Cardiac septum (tissue), 1 donor: ENCODE data around the gene SPHK2. TPM values are rescaled to one million over a fixed set of nuclear protein-coding genes. Genes with fewer than 3 reads are reported as not detected.
"Not testable (repeated sequence)": the region's sequence is repeated elsewhere in the genome, so short reads cannot be mapped to it uniquely, and the experiment has no call there.

Experiments
- DNase-seq: peaks from one replicate; pipeline ENCODE4 v3.0.0-alpha.2; 2020; ENCODE audit warnings: low spot score
- intact Hi-C: fragments of 100-400 bp; cut with DNase I; formaldehyde crosslinking; loops from one replicate; pipeline ENCODE4 v1.14.0; 2022
- total RNA-seq: library from RNA; stranded (reverse); fragmentation: NEBNext Ultra II Directional; extraction: Animal tissue kit (Norgen Biotek cat#: 25700); gene quantifications from one replicate; pipeline ENCODE4 v1.2.1, GENCODE V29; 2021
- donor health status: DM: no; HTN: no; CAD: no.

Gene SPHK2
- total RNA-seq, 1 donor from 2014 or later: 8.5 TPM

DNA sequence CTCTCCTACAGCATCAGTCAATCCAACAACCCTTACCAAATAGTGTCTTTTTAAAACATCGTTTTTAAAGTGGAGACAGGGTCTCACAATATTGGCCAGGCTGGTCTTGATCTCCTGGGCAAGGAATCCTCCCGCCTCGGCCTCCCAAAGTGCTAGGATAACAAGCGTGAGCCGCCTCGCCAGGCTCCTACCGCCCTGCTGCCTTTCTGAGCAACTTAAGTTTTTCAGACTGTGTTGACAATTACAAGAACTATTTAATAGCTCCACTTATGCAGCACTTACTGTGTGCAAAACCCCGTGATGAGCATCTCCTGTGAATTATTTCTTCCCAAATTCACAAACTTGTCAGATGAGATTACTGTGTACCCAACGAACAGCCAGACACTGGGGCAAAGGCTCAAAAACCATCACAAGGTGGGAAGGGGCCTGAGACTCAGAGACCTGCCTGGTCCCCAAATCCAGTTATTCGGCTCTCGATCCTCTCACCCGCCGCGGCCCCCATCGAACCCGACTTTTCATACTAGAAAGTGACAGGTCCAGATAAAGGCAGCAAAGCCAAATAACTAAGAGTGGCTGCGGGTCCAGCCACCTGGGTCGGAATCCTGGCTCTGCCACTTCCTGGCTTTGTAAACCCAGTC, 909 bp upstream of the SPHK2 start:
- DNase-seq: peak; percentile 75
- intact Hi-C loops: no loop called here

DNA sequence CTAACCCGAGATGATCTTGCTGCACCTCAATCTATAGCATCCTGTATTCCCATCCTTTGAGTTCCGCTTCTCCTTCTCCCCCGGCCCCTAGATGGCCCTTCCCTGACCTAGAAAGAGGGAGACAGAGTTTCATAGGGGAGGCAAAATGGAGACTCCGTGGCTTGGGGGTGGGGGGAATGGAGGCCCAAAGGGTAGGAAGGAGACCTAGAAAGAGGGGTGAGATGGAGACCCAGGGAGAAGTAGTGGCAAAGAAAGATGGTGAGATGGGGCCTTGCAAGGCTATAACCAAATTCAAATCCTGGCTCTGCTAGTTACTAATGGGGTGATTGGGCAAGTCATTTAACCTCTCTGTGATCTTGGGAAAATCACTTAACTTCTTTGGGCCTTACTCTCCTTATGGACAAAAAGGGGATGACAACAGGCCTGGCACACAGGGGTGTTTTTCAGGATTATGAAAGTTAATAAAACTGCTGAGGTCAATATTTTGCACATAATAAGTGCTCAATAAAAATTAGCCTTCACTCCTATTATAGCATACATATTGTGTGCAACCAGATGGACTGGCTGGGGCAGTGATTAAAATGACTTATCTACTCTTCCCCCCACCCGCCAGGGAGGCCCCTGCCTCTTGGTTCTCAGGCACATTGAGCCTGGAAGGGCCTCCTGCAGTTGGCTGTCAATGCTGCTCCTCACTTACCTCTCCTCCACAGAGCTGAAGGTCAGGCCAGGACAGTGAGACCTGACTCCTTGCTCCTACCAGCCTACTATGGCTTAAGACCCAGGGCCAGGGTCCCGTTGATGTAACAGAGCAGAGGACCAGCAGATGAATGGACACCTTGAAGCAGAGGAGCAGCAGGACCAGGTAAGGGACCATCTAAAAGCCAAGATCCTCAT, 633 bp downstream of the SPHK2 start:
- intact Hi-C loops: no loop called here
- DNase-seq: no peak

DNA sequence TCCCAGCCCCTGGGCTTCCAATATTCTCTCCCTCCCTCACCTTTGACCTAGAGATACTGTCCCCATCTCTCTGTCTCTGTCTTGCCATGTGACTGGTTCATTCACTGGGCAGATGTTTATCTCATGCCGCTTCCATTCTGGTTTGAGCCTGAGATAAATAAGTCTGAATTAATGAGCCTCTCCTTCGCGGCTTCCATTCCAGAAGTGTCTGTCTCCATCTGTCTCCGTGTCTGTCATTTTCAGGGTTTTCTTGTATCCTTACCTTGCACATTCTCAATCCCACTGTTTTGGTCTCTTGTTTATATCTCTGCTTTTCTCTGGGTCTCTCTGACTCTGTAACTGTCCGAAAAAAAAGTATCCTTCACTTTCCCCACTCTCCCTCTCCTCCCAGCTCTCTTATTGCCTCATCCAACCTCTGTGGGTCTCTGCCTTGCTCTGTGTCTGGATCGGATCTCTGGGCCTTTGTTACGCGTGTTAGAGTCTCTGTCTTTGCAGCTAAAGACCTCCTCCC, 4.3 kb downstream of the SPHK2 start:
- no peak for DNase-seq
- intact Hi-C loops: no loop called here

DNA sequence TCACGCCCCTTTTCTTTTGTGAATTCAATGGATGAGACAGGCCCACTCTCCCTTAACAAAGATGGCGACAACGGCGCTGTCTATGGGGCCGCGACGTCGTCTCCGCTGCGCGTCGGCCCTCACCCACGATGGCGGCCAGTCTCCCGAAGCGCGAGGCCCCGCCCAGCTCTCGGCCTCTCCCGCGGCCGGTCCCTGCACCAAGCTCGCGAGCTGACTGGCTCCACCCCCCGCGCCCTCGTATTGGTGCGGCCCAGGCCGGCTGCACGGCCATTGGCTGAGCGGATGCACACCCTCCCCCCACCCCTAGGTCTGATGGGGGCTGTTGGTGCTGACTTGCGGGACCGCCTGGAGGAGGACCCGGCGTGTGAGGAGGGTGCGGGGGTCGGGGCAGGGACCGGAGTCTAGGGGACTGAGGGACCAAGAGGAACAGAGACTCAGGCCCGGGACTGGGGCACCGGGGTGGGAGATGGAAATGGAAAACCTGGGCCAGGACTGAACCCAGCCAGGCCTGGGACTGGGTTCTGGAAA, 4.8 kb downstream of the SPHK2 start:
- intact Hi-C loops: no loop called here
- peak; percentile 99 for DNase-seq

DNA sequence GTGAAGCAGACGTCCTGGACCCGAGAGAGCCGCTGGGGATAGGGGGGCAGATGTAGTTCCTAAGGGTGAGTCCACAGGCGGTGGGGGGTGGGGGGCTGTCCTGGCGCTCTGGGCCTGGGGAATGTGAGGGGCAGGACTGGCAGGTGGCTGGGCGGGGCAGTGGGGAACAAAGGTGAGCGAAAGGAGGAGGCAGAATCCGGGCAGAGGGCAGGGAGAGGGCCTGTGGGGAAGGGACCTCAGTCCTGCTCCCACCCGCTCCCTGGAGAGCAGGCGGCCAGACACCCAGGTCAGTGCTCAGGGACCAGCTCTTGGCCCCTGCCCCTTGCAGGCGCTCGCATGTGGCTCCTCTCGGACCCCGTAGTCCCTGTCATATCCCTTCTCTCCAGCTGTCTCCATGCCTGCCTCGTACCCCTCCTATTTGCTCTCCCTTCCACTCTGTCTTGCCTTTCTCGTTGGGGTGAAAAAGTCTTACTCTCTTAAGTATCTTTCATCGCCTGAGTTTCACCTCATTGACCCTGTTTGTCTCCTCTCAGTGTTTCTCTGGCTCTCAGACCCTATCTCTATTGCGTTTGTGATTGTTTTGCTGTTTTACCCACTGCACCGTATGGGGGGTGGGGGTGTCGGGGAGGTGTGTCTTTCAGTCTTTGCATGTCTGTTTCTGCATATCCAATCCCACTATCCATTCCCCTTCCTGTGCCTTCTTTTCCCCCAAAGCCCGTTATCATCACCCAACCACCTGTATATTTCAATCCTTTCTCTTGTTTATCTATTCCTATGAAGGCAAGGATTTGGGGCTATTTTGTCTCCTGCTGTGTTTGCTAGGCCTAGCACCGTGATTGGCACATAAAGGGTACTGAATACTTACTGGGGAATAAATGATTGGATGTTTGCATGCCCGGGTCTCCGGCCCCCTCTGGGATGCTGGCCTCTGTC, 5.8 kb downstream of the SPHK2 start:
- intact Hi-C loops: no loop called here

DNA sequence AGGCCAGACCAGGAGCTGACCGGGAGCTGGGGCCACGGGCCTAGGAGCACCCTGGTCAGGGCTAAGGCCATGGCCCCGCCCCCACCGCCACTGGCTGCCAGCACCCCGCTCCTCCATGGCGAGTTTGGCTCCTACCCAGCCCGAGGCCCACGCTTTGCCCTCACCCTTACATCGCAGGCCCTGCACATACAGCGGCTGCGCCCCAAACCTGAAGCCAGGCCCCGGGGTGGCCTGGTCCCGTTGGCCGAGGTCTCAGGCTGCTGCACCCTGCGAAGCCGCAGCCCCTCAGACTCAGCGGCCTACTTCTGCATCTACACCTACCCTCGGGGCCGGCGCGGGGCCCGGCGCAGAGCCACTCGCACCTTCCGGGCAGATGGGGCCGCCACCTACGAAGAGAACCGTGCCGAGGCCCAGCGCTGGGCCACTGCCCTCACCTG, 6.6 kb downstream of the SPHK2 start:
- DNase-seq: no peak
- intact Hi-C loops: no loop called here

More for the DNA sequence above, 5.8 kb downstream of the SPHK2 start:
- DNase-seq: no peak

DNA sequence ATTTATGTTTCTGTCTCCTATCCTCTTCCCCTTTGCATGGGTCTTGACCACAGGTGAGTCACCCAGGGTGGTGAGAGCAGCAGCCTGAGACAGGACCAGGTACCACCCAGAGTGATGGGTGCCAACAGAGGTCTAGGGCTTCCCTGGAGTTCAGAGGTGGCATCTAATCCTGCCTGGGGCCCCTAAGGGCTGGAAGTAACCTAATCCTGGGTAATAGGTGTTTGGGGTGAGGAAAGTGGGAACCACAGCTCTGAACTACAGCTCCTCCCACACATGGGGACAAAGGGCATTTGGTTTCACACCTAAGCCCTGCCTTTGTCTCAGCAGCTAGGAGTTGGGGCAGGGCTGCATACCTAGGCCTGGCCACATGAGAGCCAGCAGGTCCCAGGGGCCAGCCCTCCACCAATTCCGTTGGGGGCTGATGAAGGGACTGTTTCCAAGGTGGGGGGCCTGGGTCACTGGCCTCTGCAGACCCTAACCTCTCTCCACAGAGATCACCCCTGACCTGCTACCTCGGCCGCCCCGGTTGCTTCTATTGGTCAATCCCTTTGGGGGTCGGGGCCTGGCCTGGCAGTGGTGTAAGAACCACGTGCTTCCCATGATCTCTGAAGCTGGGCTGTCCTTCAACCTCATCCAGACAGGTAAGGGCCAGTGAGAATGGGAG, 8.0 kb downstream of the SPHK2 start:
- DNase-seq: no peak
- intact Hi-C loops: no loop called here

DNA sequence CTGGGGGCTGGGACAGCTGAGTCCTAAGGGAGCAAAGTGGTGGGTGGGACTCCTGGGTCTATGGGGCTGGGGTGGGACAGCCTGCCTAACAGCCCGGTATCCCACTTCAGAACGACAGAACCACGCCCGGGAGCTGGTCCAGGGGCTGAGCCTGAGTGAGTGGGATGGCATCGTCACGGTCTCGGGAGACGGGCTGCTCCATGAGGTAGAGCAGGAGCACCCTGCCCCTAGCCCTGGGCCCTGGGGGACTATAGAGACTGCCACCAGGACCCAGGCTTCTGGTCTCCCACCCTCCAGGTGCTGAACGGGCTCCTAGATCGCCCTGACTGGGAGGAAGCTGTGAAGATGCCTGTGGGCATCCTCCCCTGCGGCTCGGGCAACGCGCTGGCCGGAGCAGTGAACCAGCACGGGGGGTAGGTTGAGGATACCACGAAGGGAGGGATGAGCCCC, 8.6 kb downstream of the SPHK2 start:
- intact Hi-C loops: no loop called here
- no peak for DNase-seq

DNA sequence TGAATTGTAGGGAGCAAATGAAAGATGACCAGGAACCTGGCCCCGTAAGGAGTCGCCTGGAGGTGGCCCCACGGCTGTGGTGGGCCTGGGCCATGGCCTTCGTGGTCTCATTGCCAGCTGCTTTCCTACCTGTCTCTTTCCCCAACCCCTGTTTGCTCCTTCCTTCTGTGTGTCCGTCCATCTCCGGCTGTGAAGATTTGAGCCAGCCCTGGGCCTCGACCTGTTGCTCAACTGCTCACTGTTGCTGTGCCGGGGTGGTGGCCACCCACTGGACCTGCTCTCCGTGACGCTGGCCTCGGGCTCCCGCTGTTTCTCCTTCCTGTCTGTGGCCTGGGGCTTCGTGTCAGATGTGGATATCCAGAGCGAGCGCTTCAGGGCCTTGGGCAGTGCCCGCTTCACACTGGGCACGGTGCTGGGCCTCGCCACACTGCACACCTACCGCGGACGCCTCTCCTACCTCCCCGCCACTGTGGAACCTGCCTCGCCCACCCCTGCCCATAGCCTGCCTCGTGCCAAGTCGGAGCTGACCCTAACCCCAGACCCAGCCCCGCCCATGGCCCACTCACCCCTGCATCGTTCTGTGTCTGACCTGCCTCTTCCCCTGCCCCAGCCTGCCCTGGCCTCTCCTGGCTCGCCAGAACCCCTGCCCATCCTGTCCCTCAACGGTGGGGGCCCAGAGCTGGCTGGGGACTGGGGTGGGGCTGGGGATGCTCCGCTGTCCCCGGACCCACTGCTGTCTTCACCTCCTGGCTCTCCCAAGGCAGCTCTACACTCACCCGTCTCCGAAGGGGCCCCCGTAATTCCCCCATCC, 9.4 kb downstream of the SPHK2 start:
- no peak for DNase-seq

DNA sequence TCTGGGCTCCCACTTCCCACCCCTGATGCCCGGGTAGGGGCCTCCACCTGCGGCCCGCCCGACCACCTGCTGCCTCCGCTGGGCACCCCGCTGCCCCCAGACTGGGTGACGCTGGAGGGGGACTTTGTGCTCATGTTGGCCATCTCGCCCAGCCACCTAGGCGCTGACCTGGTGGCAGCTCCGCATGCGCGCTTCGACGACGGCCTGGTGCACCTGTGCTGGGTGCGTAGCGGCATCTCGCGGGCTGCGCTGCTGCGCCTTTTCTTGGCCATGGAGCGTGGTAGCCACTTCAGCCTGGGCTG, 9.9 kb downstream of the SPHK2 start:
- DNase-seq: no peak
- intact Hi-C loops: no loop called here

More for the DNA sequence above, 9.4 kb downstream of the SPHK2 start:
- intact Hi-C loops: no loop called here

DNA sequence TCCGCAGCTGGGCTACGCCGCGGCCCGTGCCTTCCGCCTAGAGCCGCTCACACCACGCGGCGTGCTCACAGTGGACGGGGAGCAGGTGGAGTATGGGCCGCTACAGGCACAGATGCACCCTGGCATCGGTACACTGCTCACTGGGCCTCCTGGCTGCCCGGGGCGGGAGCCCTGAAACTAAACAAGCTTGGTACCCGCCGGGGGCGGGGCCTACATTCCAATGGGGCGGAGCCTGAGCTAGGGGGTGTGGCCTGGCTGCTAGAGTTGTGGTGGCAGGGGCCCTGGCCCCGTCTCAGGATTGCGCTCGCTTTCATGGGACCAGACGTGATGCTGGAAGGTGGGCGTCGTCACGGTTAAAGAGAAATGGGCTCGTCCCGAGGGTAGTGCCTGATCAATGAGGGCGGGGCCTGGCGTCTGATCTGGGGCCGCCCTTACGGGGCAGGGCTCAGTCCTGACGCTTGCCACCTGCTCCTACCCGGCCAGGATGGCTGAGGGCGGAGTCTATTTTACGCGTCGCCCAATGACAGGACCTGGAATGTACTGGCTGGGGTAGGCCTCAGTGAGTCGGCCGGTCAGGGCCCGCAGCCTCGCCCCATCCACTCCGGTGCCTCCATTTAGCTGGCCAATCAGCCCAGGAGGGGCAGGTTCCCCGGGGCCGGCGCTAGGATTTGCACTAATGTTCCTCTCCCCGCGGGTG, 10.4 kb downstream of the SPHK2 start:
- DNase-seq: no peak
- intact Hi-C loops: no loop called here

DNA sequence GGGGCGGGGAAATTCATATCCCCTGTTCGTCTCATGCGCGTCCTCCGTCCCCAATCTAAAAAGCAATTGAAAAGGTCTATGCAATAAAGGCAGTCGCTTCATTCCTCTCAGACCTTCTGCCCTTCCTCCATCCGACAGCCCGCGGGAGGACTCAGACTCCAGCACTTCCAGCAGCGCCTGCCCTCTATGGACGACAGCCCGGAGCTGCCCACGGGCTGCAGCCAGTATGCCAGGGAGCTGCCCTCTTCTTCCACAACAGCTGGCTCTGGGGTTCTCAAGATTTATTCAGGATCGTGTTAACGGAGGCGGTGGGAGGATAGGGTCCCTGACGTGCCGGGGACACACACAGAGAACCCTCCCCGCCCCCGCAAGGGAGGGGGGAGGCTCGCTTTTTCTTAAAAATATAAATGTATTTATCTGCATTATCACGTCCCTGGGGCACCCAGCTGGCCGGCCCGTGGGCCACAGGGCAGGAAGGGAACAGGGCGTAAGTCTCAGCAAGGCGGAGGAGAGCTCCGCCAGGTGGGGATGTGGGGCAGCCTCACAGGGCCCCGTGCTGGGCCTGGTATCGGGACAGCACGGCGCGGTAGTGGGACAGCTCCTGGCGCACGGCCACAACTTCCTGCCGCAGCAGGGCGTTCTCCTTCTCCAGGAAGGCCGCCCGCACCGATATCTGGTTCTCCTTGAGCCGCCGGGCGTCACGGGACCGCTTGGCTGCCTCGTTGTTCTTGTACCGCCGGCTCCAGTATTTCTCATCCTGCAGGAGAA, 11.2 kb downstream of the SPHK2 start:
- no peak for DNase-seq
- intact Hi-C loops: no loop called here

DNA sequence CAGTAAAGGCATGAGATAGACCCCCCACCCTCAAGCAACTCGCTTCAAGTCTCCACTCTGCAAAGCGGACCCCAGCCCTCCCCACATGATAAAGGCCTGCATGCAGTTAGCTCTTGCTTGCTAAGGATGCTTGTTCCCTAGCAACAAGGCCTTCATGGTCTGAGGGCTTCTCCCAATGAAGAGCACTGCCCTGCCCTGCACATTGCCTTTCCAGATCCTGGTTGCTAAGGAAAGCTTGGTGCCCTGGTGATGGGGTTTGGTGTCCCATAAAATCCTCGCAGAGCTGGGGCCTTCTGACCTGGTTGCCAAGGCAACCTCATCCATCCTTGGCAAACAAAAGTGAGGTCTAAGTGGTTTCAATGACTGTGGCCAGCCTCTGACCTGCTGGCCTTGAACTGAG, 11.9 kb downstream of the SPHK2 start:
- intact Hi-C loops: no loop called here
- no peak for DNase-seq

DNA sequence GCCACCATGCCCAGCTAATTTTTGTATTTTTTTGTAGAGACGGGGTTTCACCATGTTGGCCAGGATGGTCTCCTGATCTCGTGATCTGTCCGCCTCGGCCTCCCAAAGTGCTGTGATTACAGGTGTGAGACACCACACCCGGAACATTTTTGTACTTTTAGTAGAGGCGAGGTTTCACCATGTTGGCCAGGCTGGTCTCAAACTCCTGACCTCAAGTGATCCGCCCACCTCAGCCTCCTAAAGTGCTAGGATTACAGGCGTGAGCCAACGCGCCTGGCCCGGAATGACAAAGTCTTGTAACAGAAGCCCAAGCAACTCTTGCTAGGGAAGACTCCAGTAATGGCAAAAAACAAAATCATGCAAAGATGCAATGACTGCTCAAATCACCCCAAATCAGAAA, 13.0 kb downstream of the SPHK2 start:
- intact Hi-C loops, DNase-seq: not testable (repeated sequence)

DNA sequence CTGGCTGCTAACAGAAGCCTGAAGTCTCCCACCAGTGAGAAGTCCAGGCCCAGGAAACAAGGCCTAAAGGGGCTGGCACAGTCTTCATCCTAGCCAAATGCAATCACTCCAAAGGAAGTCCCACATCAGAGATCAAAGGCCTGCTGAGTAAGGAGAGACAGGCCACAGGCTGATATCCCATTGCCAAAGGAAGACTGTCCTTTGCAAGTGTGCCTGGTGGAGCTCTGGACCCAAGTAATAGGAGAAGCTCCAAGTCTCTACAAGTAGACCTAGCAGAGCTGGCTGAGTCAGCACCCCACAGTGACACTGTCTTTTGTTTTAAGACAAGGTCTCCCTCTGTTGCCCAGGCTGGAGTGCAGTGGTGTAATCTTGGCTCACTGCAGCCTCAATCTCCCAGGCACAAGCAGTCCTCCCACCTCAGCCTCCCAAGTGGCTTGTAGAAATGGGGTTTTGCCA, 13.4 kb downstream of the SPHK2 start:
- no peak for DNase-seq

DNA sequence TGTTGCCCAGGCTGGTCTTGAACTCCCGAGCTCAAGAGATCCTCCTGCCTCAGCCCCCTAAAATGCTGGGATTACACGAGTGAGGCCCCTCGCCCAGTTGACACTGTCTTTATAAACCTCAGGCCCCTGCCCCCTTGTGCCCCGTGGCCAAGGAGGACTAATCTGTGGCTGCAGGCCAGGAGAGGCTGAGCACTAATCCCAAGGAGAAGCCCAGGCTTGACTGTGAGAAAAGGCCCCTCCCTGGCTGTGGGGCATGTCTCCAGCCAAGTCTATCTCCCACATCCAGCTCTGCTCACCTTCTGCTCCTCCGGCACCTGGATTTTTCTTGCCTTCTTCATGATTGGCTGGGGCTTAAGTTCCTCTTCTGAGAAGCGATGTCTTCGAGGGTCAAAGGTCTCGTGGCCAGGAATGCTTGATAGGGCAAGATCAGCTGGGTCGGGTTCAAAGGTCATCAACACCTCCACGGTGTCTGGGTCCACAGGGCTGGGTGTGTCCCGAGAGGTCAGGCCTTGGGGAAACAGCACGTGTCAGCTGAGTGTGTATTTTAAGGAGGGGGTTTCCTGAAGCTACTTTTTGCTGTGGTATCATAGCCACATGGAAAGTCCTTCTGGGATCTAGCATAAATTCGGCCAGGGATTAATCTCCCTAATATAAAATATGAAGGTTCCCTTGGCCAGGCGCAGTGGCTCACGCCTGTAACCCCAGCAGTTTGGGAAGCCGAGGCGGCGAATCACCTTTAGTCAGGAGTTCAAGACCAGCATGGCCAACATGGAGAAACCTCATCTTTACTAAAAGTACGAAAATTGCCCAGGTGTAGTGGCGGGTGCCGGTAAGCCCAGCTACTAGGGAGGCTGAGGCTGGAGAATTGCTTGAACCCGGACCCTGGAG, 14.1 kb downstream of the SPHK2 start:
- intact Hi-C loops: no loop called here
- no peak for DNase-seq

More for the DNA sequence above, 13.4 kb downstream of the SPHK2 start:
- intact Hi-C loops: no loop called here
